DMS53 (cell line): ENCODE measurements around the gene TYSND1.
"Not testable (repeated sequence)": the region's sequence is repeated elsewhere in the genome, so short reads cannot be mapped to it uniquely, and the experiment has no call there.

ENCODE experiments used
- DNase-seq: peaks from one replicate; lab custom pipeline; 2025; lab: John Stamatoyannopoulos, UW

TYSND1 gene

DNA sequence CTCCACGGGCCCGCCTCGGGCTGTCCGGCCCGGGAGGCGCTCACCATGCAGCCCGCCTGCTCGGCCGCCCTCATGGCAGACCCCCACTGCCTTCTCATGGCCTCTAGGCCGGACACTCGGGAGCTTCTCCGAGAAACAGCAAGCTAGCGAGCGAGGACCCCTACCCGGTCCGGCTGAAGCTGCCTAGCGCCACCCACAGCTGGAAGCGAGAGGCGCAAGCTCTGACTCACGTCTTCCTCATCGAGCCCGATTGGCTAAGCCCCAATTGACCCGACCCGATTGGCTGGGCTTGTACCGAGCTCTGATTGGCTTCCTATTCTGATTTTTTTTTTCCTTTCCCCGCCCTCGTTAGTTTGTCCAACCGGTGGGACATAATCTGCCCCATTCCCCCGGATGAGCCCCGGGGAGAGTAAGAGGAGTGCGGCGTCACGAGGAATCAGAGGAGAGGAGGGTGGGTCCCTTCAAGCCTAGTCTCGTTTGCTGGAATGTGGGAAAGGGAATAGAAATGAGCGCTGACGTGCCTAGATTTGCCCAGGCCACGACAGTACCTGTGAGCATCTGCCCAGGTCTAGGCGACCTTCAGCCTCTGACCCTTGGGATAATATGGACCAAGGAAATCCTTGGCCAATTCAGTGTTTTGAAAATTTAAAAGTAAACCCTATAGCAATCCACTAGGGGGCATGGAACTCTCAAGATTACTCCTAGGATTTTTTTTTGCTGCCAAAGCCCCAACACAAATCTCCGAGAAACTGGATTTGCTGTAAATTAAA is at the start of gene TYSND1:
Gene TYSND1, minus strand, starts transcription at position 212 of the 770 bp plus-strand sequence. Its CDS starts 114 bp downstream, at position 98.
- DNase-seq, result peak; percentile 99

- DNase-seq, result no peak
These were observed 46.9 kb upstream of the TYSND1 start for GRCh38 chr10:70193391-70193844.

GRCh38 chr10:70192326-70192968 is 45.9 kb upstream of the TYSND1 start:
- DNase-seq, result no peak

GRCh38 chr10:70191972-70192305 is 45.4 kb upstream of the TYSND1 start:
- DNase-seq, result no peak

GRCh38 chr10:70191161-70191971 is 44.9 kb upstream of the TYSND1 start:
- no peak for DNase-seq

GRCh38 chr10:70190581-70190980 is 44.1 kb upstream of the TYSND1 start:
- DNase-seq, result no peak

- DNase-seq, result no peak
These were observed 43.6 kb upstream of the TYSND1 start for GRCh38 chr10:70190102-70190501.

- DNase-seq, result no peak
These were observed 42.3 kb upstream of the TYSND1 start for GRCh38 chr10:70188768-70189167.

DNA sequence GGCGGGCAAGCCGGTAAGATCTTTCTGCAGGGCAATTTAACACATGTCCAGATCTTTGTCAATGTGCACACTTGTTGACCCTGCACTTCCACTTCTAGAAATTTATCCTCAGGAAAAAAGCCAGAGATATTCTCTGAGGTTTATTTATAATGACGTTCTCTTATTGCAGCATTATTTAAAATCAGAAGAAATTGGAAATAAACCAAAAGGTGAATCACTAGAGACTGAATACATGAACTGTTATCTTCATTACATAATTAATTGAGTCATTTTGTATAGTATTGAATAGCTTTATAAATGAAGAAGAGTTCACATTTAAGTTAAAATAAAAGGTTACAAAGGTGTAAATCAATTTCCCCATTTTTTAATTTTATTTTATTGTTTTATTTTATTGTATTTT is 40.1 kb upstream of the TYSND1 start:
- DNase-seq, result no peak

DNA sequence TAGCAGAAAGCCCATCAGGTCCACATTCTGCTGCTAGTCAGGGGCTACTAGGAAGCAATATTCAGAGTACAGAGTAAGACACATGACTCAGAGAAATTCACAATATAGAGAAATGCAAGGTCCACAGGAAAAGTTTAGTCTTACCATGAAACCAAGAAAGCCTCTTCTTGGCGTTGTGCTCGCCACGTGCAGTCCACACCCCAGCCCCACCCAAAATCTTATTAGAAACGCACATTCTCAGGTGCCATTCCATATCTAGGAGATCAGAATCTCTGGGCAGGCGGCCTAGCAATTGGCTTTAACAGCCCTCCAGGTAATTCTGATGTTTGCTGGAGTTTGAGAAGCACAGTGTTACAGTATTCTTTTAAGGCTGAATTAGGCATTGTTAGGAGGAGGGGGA is 39.6 kb upstream of the TYSND1 start:
- DNase-seq, result no peak

GRCh38 chr10:70183304-70183703 is 36.8 kb upstream of the TYSND1 start:
- DNase-seq, result no peak

- DNase-seq, result not testable (repeated sequence)
These were observed 32.7 kb upstream of the TYSND1 start for GRCh38 chr10:70179209-70179608.

DNA sequence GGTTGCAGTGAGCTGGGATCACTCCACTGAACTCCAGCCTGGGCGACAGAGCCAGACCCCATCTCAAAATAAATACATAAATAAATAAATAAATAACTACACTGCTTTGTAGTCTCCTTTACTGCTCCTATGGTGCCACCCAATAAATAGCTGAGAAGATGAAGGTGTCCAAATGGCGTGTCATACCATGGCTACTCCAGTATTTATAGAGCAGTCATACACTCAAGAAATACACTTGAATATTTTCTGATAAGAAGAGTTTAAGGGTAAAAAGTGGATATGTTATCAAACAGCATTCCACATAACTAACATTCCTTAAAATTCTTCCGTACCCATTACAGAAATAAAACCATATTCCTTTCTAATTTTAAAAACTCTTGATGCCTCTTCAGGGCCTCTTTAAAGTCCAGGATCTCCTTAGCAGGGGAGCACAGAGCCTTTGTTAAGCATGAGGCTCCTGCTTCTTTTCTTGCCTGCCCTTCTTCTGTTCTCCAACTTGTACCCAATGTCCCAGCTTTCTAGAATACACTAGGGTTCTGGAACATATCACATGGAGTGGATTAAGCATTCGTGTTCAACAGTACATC is 31.7 kb upstream of the TYSND1 start:
- no peak for DNase-seq

- DNase-seq, result no peak
These were observed 29.9 kb upstream of the TYSND1 start for GRCh38 chr10:70176441-70176840.

DNA sequence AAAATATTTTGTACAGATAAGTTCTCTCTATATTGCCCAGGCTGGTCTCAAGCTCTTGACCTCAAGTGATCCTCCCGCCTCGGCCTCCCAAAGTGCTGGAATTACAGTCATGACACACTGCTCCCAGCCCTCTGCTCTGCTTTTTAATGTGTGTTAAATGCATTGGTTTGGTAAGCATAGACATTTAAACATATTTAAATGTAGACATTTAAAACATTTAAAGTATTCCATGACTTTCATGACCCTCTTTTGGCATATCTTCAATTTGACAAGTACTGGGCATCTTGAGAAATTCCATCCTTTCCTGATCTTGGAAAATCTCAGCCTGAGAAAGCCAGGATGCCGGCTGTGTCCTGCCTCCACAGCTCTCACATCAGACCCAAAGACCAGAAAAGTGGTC is 29.0 kb upstream of the TYSND1 start:
- DNase-seq, result no peak

DNA sequence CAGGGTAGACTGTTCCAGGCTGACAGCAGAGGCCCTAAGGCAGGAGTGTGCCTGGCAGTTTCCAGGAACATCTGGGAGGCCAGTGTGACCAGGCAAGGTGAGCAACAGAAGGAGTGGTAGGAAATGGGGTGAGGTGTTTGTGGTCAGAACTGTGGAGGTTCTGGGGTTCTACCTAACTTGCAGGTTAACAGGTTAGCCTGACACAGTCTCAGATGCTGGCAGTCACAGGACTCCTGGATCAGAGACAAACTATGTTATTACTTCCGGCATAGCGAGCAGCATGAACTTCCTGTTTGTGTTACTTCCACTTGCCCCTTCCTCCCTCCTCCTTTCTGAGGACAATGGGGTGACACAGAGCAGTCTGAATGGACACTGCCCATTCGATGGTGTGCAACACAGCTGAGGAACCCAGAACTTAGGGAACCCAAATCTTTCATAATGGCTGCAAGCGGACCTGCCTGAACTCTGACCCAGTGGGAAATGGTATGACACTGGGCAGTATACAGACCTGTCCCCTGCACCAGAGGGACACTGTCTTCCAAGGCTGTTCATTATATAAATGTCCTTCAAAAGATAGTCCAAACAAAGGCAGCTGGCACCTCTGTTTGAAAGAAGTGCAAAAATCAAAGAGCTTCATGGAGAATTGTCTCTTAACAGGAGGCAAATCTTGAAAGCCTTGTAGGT is 27.7 kb upstream of the TYSND1 start:
- DNase-seq, result no peak

GRCh38 chr10:70169649-70170364 is 23.3 kb upstream of the TYSND1 start:
- DNase-seq, result no peak

GRCh38 chr10:70169011-70169410 is 22.5 kb upstream of the TYSND1 start:
- DNase-seq, result no peak

DNA sequence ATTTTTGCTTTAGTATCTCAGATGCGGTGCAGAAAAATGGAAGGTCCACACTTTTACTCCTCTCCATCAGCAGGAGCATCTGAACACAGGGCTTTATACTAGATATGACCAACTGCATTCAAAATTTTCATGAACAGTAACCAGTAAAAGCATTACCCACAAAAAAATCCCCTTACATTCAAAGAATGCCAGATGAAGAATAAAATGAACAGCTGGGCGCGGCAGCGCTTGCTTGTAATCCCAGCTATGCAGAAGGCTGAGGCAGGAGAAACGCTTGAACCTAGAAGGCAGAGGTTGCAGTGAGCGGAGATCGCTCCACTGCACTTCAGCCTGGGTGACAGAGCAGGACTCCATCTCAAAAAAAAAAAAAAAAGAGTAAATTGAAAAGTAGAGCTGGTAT is 20.7 kb upstream of the TYSND1 start:
- no peak for DNase-seq

GRCh38 chr10:70166394-70166793 is 19.9 kb upstream of the TYSND1 start:
- no peak for DNase-seq

- DNase-seq, result no peak
These were observed 17.7 kb upstream of the TYSND1 start for GRCh38 chr10:70164163-70164562.
